Activated CD4-positive, alpha-beta T cell treated with anti-CD3 and anti-CD28 coated beads, Interleukin-2, Interleukin-4, amounts not matched to agents 100 ng/mL and 50 ng/mL, durations not matched to agents 16 hours and 8 hours (primary cell): ENCODE data around the gene MGLL.
"Not testable (repeated sequence)": the region's sequence is repeated elsewhere in the genome, so short reads cannot be mapped to it uniquely, and the experiment has no call there.

Experiments
- DNase-seq: peaks from one replicate; pipeline ENCODE4 v3.0.0-alpha.2; 2020; ENCODE audit warnings: low spot score

MGLL gene

DNA sequence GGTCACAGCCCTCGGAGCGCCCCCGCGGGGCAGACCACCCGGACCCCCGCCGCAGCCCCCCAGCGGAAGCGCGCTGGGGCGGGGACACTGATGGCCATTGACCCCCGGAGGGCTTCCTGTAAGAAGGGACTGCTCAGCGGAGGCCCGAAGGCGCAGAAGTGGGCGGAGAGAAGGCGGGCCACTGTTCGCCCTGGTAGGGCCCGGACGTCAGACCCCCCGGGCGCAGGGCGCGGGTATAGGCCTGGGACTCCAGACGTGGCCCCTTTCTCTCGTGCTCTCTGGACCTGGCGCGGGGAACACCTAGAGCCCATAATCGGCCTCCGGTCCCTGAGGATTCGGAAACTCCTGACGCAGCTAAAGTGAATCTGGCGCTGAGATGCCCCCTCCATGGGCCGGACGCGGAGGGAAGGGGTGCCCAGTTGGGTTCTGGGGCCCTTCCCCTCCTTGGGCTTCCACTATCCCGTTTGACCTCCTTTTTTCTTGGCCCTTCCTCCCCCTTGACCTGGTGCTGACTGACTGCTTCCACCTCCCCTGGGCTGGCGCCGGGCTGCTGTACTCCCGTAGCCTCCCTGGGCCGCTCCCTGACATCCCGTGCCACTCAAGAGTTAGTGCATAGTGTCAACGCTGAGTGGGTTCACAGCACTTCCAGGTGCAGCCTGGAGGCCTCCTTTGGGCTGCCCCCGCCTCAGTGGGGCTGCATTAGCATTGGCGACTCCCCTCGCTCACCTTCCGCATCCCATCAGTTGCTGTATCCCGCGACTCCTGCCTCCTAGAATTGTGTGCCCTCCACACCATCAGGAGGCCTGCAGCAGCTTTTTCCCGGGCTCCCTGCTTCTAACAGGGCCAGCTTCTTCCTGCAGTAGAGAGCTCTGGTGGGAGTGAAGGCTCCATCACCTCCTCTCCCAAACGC, 148.9 kb downstream of the MGLL start:
- DNase-seq, result peak; percentile 32

DNA sequence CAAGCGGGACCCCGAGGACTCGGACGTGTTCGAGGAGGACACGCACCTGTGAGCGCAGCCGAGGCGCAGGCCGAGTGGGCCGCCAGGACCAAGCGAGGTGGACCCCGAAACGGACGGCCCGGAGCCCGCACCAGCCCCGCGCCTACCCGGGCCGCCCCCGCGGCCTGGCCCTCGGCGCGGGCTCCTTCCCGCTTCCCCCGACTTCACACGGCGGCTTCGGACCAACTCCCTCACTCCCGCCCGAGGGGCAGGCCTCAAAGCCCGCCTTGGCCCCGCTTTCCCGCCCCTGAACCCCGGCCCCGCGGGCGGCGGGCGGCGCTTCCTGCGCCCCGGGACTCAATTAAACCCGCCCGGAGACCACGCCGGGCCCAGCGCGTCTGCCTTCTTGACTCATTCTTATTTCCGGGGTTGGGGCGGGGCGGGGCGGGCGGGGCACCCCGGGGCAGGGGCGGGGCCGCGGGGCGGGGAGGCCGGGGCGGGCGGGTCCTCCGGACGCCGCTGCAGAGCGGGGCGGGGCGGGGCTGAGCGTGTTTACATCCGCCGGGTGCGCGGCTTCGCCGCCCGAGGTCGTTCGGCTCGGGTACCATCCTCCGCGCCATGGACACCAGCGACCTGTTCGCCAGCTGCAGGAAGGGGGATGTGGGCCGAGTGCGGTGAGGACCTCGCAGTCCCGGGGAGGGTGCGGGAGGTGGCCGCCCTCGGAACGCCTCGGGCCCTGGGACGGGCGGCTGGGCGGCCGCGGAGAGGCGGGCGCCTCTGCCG, 149.7 kb downstream of the MGLL start, which contains the start of gene ABTB1:
Gene ABTB1 (plus strand): TSS at position 524 of the 762 bp plus-strand sequence. CDS start 74 bp downstream, at position 598.
- DNase-seq, result peak; percentile 85

DNA sequence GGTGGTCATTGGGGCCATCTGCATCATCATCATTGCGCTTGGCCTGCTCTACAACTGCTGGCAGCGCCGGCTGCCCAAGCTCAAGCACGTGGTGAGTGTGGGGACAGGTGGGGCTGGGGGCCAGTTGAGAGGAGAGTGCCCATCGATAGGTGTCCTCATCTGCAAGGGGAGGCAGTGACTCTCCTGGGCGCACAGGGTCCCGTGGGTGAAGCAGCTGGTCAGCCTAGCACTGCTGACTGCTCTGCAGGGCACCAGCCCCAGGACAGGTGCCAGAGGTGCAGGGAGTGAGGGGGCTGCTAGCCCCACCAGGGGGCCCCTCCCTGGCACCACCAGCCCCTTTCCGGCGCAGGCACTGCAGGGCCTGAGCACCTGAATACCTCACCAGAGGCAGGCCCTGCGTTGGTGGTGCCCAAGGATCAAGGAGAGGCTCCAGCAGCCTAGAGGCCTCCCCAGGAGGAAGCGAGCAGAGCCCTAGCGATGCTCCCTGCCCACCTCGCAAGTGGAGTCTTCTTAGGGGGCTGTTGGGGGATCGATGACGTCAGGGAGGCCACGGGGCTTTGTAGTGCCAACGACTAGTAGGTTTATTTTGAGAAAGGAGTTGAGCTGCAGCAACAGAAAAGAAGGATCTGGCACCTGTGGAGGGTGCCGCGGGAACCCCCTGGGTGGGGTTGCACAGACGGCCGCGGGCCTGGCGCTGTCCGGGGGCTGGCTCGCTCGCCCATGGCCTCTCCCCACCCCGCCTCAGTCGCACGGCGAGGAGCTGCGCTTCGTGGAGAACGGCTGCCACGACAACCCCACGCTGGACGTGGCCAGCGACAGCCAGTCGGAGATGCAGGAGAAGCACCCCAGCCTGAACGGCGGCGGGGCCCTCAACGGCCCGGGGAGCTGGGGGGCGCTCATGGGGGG, 150.5 kb downstream of the MGLL start:
- peak; percentile 7 for DNase-seq

DNA sequence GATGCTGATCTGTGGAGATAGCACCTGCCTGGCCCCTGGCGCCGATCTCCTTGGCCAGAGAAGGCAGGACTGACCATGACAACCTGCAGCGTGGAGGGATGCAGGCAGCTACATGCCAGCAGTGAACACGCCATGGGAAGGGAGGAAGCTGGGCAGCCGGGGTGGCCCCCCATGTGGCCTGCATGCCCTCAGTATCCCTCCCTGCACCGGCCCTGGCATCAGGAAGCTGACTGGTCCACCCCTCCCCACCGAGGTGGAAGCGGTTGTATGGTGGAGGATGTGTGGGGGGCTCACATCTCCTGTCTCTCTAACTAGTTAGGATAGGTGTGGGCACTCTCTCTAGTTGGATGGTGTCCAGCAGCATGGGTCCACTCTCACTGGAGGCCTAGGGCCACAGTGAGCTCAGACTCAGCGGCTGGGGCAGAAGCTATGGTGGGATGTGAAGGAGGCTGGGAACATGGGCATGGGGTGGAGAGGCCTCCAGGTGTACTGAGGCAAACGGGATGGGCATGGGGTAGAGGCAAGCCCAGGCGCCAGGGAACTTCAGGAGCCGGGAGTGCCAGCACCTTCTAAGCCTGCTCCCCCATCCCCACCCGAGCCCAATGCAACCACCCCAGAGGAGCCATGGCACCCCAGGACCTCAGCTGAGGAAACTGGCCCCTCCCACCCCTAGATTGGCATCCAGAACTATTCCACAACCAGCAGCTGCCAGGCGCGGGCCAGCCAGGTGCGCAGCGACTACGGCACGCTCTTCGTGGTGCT, 151.4 kb downstream of the MGLL start:
- no peak for DNase-seq

DNA sequence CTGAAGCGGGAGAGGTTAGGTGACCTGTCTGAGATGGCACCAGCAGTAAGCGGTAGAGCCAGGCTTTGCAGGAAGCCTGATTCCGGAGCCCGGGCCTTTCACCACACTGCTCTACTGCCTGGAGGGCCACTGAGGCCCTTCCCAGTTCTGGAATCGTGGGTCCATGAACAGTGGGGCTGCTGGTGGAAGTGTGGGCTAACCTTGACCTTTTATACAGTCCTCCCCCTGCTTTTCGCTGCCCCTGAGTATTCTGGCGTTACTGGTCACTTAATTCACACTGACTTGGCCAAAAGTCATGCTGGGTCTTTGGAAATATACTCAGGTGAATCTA, 152.1 kb downstream of the MGLL start:
- DNase-seq, result no peak

DNA sequence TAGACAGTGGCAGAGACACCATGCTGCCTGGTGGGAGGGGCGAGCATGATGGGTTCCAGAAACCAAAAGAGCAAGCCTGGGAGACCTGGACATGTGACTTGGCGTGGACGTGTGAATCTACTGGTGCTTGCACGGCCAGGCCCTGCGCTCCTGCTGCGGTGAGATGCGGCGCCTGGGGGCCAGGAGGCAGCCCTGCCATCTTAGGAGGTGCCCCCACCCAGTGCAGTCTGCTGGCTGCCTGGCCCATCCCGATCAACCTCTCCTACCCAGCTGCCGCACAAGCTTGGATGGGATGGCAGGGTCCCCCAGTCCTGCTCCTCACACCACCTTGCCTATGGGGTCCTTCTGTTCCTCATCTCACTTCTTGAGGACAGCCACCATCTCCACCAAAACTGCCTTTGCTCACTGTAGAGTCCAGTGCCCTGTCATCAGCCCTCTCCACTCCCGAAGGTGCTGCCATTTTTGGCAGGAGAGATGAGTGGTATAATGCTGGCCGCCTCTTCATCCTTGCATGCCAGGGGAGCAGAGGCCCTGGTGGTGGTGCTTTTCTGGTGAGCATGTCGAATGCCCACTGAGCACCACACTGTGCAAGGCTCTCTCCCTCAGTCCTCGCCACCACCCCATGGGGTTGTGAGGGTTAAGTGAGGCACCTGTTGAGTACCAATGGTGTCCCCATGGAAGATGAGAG, 152.6 kb downstream of the MGLL start:
- no peak for DNase-seq

DNA sequence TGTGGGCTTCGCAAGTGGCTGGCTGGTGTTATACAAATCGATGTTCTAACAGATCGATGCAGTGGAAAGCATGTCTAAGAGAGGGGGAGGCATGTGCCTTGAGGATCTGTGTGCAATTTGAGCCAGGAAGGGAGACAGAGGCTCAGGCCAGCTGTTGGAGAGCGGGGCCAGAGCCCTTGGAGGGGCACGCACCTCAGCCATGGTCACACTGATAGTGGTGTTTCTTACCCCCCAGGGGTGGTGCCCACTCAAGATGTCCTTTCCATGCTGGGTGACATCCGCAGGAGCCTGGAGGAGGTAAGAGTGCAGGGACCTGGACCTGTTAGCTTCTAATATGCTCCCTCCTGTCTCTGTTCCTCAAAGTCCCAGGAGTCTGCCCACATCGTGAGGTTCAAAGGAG, 153.4 kb downstream of the MGLL start:
- no peak for DNase-seq

DNA sequence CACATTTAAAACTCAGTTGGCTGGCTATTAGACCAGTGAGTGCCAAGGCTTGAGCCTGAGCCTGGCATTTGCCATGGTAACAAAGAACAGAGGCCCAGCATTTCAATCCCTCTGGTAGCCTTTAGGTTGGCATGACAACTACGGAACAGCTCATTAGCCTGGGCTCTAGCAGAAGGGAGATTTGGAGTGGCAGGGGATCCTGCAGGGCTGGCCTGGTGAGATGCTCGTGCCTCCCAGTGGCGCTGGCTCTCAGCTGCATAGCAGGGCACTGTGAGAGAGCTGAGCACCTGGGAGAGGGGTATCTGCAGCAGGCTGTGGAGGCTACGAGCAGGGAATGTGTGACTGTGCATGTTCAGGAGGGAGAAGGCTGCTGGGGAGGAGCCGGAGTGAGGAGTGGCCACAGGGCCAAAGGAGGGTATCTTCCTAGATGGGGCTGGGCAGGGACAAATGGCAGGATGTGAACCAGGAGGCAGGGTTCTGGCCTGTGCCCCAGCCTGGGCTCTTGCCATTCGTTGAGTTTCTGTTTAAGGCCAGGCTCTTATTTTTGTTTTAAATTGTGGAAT, 155.1 kb downstream of the MGLL start:
- no peak for DNase-seq

DNA sequence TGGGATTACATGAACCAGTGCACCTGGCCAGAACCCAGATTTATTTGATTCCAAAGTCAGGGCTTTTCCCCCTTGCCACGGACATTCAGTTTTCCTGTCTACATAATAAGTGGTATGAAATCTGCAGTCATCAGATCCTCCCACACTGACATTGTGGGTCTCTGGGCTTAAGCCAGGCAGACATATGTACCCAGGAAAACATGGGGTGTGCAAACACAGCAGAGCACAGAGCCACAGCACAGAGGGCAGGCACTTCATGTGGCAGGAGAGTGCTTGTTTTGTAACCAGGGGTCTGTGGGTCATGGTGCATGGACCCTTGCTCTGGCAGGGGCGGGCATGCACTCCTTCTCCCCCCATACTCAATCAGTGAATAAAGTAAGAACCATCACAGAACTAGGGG, 155.6 kb downstream of the MGLL start:
- no peak for DNase-seq

DNA sequence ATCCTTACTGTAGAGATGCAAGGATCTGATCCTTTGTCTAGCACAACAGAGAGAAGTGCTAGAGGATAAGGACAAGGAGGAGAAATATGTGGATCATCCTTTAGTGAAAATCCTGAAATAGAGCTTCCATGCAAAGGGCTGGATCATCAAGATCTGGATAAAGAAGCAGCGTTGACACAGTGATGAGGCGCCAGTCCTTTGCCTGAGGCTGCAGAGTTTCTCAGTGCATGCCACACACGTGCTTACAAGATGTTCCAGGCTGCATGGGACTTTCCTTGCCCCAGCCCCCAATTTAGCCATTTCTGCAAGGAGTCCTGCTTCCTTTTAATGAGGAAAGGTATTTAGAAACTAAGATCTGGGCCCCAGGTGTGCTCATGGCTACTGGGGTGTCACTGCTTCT, 156.7 kb downstream of the MGLL start:
- DNase-seq, result no peak

DNA sequence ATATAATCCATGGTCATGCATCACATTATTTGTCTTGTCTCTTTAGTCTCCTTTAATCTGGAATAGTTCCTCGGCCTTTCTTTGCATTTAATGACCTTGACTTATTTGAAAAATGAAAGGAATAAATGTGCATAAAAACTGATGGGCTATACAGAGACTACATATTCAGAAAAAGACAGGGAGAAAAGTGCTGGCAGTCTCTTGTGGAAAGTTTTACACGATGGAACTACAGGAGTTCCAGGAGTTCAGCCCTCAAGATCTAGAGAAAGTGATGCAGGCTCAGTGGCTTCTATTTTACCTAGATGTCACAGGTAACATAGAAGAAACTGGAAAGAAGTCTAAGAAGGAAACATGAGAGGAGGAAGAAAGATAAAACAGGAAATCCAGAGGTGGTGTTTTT, 157.2 kb downstream of the MGLL start:
- no peak for DNase-seq

DNA sequence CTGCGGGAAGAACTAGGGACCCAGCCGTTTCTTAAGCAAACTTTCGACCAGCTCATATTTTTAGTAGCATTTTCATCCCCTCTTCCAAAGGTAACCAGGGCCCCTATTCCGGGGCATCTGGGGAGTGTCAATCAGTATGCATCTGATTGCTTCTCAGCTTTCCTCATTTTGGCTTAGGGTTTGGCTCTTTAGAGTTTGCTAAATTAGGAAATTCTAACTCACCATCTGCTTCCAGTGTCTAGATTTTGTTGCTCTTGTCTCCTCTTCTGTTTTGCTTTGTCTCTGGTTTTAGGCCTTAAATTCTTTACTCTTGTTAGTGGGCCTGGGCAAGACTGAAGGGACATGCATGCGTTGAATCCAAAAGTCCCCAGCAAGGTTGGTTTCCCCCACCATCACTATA, 159.2 kb downstream of the MGLL start:
- no peak for DNase-seq

DNA sequence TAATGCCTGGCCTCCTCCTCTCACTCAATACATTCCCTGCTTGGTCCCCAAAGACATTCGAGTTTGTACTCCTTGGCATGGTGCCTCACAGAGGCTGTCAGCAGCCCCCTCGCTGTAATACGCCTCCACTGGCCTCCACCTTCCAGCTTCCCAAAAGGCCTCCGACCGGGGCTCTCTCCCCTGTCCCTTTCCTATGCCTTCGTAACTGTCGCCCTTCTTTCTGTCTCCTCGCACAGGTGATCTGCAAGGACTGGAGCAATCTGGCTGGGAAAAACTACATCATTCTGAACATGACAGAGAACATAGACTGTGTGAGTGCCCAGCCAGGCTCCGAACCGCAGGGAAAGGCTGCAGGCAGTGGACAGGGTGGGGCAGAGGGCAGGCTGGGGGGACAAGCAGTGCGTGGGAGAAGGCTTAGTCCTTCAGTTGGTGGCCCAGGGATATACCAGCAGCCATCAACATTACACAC, 160.3 kb downstream of the MGLL start:
- no peak for DNase-seq

DNA sequence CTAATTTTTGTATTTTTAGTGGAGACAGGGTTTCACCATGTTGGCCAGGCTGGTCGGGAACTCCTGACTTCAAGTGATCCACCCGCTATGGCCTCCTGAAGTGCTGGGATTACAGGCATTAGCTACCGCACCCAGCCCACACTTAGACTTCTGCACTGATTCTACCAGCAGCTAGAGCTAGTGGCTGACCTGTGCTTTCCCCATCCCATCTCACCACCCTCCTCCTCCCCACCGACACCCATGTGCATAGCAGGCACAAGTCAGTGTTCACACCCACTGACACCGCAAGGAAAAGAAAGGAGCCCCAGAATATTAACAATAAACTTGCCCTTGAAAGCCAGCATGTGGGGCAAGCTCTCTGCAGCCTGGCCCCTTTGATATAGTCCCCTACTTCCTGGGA, 160.7 kb downstream of the MGLL start:
- DNase-seq, result no peak

DNA sequence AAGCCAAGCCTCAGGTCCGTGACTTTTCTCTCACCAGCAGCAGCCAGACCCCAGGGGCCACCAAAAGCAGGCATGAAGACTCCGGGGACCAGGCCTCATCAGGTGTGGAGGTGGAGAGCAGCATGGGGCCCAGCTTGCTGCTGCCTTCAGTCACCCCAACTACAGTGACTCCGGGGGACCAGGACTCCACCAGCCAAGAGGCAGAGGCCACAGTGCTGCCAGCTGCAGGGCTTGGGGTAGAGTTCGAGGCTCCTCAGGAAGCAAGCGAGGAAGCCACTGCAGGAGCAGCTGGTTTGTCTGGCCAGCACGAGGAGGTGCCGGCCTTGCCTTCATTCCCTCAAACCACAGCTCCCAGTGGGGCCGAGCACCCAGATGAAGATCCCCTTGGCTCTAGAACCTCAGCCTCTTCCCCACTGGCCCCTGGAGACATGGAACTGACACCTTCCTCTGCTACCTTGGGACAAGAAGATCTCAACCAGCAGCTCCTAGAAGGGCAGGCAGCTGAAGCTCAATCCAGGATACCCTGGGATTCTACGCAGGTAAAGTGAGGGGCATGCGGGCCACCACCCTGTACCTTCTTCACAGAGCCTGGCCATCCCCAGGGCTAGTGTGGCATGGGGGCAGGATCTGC, 161.6 kb downstream of the MGLL start:
- DNase-seq, result no peak

DNA sequence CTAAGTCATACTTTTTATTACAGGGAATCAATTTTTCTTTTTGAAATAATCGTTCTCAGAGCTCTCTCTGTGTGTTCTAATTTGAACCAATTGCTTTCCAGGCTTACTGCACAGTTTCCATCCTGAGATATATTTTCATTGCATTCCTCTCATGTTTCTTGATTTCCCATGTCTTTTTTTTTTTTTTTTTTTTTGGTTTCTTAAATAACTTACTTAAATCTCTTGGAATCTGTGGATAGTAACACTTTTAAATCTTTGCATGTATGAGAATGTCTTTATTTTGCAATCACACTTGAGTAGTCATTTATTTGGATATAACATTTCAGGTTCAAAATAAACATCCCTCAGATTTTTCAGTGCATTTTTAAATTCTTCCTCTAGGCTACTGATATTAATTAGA, 164.1 kb downstream of the MGLL start:
- no peak for DNase-seq

DNA sequence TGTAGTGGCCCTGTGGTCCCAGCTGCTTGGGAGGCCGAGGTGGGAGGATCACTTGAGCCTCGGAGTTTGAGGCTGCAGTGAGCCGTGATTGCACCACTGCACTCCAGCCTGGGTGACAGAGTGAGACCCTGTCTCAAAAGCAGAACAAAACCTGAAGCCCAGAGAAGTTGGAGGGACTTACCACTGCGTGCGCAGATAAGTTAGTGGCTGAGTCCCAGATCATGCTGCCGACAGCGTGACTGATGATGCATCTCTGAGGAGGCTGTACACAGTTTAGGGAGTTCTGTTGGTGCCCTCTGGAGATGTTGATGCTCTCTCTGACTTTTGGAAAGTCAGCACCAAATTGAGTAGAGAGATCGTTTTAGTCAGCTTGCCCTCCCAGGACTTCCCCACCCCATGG, 165.4 kb downstream of the MGLL start:
- DNase-seq, result no peak

DNA sequence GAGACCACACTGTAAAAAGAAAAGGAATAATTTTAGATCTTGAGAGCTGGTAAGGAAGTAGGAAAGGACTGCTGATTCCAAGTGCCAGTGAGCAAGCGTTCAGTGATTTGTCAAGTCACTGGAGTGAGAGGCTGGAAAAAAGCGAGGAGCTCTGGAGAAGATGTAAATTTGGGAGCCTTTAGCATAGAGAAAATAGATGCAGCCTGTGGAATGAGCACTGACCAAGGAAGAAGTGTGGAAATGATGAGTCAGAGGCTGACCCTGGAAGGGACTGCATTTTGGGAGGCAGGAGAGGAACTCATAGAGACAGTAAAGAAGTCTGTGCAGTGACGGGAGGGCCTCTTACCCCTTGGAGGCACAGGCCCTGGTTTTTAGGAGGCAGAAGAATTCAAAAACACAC, 166.7 kb downstream of the MGLL start:
- no peak for DNase-seq

DNA sequence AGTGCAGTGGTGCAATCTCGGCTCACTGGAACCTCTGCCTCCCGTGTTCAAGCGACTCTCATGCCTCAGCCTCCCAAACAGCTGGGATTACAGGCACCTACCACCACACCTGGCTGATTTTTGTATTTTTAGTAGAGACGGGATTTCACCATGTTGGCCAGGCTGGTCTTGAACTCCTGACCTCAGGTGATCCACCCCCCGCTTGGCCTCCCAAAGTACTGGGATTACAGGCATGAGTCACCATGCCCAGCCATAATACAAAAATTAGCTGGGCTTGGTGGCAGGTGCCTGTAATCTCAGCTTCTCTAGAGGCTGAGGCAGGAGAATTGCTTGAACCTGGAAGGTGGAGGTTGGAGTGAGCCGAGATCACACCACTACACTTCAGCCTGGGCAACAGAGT, 167.3 kb downstream of the MGLL start:
- DNase-seq, result not testable (repeated sequence)

DNA sequence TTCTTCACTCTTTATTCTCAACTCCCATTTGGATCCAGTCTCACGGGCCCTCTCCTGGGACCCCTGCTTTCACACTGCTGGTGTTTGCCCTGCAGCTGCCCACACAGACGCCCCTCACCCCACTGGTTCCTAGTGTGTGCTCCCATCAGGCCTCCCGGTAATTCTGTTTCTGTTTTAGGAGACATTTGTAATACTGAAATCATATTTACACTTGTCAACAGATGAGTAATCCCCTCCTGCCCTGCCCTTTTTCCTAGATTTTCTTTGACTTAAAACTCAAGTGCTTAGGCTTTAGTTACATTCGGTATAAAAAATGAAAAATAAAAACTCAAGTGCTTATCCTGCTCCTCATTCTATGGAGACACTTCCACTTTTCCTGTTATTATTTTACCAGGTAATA, 167.9 kb downstream of the MGLL start:
- no peak for DNase-seq
